HCT116 (cell line): ENCODE data around the gene TBC1D16. TPM values are rescaled to one million over a fixed set of nuclear protein-coding genes. Genes with fewer than 3 reads are reported as not detected.

Experiments
- ATAC-seq: fragments of 200-7000 bp; cut with Tn5 transposase; 2 replicates; pipeline ENCODE4 v1.9.1; 2020; ENCODE audit warnings: mild to moderate bottlenecking, moderate library complexity
- BruUV-seq: library from RNA; stranded (reverse); fragments of 400-500 nt; replicated peaks from 2 replicates; lab custom pipeline; 2021; lab: Mats Ljungman, UMichigan
- CTCF ChIA-PET: fragments of 300-600 bp; sonication (Branson Sonifier 250); formaldehyde crosslinking; loops from one replicate; lab custom pipeline; 2021; ENCODE audit warnings: antibody characterized with exemption; lab: Charles Lee
- POLR2A ChIA-PET: fragments of 300-600, 350-600 bp; sonication (Branson Sonifier 250); formaldehyde crosslinking; loops from one replicate; lab custom pipeline; 2021; ENCODE audit warnings: antibody characterized with exemption; lab: Charles Lee
- RAD21 ChIA-PET, 2 experiments: fragments of 300-600 bp; sonication (Branson Sonifier 250); formaldehyde crosslinking; loops; one replicate each; lab custom pipeline; 2023; ENCODE audit warnings: low total read pairs in 2 of 2; ENCODE audit not compliant: uncharacterized antibody in 2 of 2, unreplicated experiment in 2 of 2, low non-redundant PET in 1 of 2; lab: Charles Lee
- DNase-seq: peaks from one replicate; pipeline ENCODE4 v3.0.0-alpha.2; 2010; ENCODE audit warnings: low read depth, low spot score
- H2AFZ ChIP-seq: fragments of 200-600 bp; shearing (Covaris generic), sonication (generic); 2 replicates; pipeline ENCODE4 v1.6.1; 2017; ENCODE audit warnings: low read depth, mixed run types, mixed read lengths, antibody characterized with exemption, low read length; ENCODE audit not compliant: poor library complexity, severe bottlenecking
- H3K27ac ChIP-seq: 2 replicates; pipeline ENCODE4 v1.5.1; 2012; ENCODE audit warnings: low read depth, low read length
- H3K27me3 ChIP-seq: fragments of 200-600 bp; sonication (generic); 2 replicates; pipeline ENCODE4 v1.6.1; 2016; ENCODE audit warnings: mixed run types, low read length, mixed read lengths; ENCODE audit not compliant: insufficient read depth
- H3K36me3 ChIP-seq, 2 experiments: fragments of 200-500 bp in 1 of 2; fragments of 200-600 bp in 1 of 2; sonication (Bioruptor generic) in 1 of 2; sonication (generic) in 1 of 2; 2 replicates each; pipeline versions ENCODE4 v1.5.1 to v1.6.1; 2014 to 2016; ENCODE audit warnings: low read length in 2 of 2, inconsistent platforms in 1 of 2, mixed read lengths in 1 of 2, mixed run types in 1 of 2; ENCODE audit not compliant: insufficient read depth in 2 of 2, control insufficient read depth in 1 of 2
- H3K4me1 ChIP-seq, 2 experiments: fragments of 200-600 bp in 1 of 2; sonication (generic) in 1 of 2; 2 replicates each; pipeline versions ENCODE4 v1.5.1 to v1.6.1; 2012 to 2017; ENCODE audit warnings: low read length in 2 of 2, inconsistent platforms in 1 of 2, mild to moderate bottlenecking in 1 of 2, mixed read lengths in 1 of 2, mixed run types in 1 of 2, moderate library complexity in 1 of 2; ENCODE audit not compliant: insufficient read depth in 2 of 2, control insufficient read depth in 1 of 2
- H3K4me2 ChIP-seq: fragments of 200-600 bp; sonication (generic); 2 replicates; pipeline ENCODE4 v1.6.1; 2017; ENCODE audit warnings: mixed run types, low read length, mixed read lengths
- H3K4me3 ChIP-seq, 2 experiments: fragments of 200-600 bp in 1 of 2; sonication (generic) in 1 of 2; replicated peaks in 1 of 2; 2 replicates each; pipeline ENCODE4 v1.5.1; 2011 to 2016; ENCODE audit warnings: low read length in 2 of 2, control low read depth in 1 of 2, low read depth in 1 of 2, mild to moderate bottlenecking in 1 of 2, mixed read lengths in 1 of 2, mixed run types in 1 of 2
- H3K79me2 ChIP-seq: fragments of 200-600 bp; sonication (generic); 2 replicates; pipeline ENCODE4 v1.6.1; 2017; ENCODE audit warnings: mild to moderate bottlenecking, mixed run types, low read length, moderate library complexity, mixed read lengths; ENCODE audit not compliant: insufficient read depth
- H3K9ac ChIP-seq: fragments of 200-600 bp; sonication (generic); 2 replicates; pipeline ENCODE4 v1.6.1; 2016; ENCODE audit warnings: low read length, mixed read lengths
- H3K9me2 ChIP-seq: fragments of 200-600 bp; sonication (generic), shearing (Covaris generic); 2 replicates; pipeline ENCODE4 v1.6.1; 2017; ENCODE audit warnings: mixed run types, mild to moderate bottlenecking, moderate library complexity; ENCODE audit not compliant: insufficient read depth
- H3K9me3 ChIP-seq, 2 experiments: fragments of 200-500 bp in 1 of 2; fragments of 200-600 bp in 1 of 2; sonication (Bioruptor generic) in 1 of 2; sonication (generic) in 1 of 2; 2 replicates each; pipeline ENCODE4 v1.6.1; 2014 to 2017; ENCODE audit warnings: low read length in 2 of 2, mixed read lengths in 2 of 2, inconsistent platforms in 1 of 2, low read depth in 1 of 2, mild to moderate bottlenecking in 1 of 2, mixed run types in 1 of 2, moderate library complexity in 1 of 2; ENCODE audit not compliant: control insufficient read depth in 1 of 2, insufficient read depth in 1 of 2
- H4K20me1 ChIP-seq: fragments of 200-600 bp; sonication (generic), shearing (Covaris generic); 2 replicates; pipeline ENCODE4 v1.6.1; 2017; ENCODE audit warnings: mixed run types, mild to moderate bottlenecking, moderate library complexity; ENCODE audit not compliant: insufficient read depth
- ATF3 ChIP-seq: IDR thresholded peaks from 2 replicates; pipeline ENCODE4 v1.6.1; 2012
- CBX3 ChIP-seq: IDR thresholded peaks from 2 replicates; pipeline ENCODE4 v1.6.1; 2012; ENCODE audit warnings: low read depth
- CEBPB ChIP-seq: IDR thresholded peaks from 2 replicates; pipeline ENCODE4 v1.6.1; 2012; ENCODE audit warnings: low read depth
- EZH2 ChIP-seq: fragments of 200-600 bp; sonication (generic); IDR thresholded peaks from 2 replicates; pipeline ENCODE4 v1.6.1; 2017; ENCODE audit warnings: antibody characterized with exemption, mixed run types
- POLR2AphosphoS5 ChIP-seq: IDR thresholded peaks from 2 replicates; pipeline ENCODE4 v1.6.1; 2011; ENCODE audit warnings: mild to moderate bottlenecking, low read depth, low read length, moderate library complexity
- RAD21 ChIP-seq: IDR thresholded peaks from 2 replicates; pipeline ENCODE4 v1.6.1; 2012; ENCODE audit warnings: low read depth, mild to moderate bottlenecking
- REST ChIP-seq: IDR thresholded peaks from 2 replicates; pipeline ENCODE4 v1.6.1; 2012; ENCODE audit warnings: low read depth
- SIN3A ChIP-seq: IDR thresholded peaks from 2 replicates; pipeline ENCODE4 v1.6.1; 2012; ENCODE audit warnings: low read depth
- SP1 ChIP-seq: IDR thresholded peaks from 2 replicates; pipeline ENCODE4 v1.6.1; 2012; ENCODE audit warnings: low read depth
- TCF7L2 ChIP-seq: IDR thresholded peaks from 2 replicates; pipeline ENCODE4 v1.7.0; 2011; ENCODE audit warnings: borderline replicate concordance, inconsistent platforms; ENCODE audit not compliant: insufficient read depth, insufficient read length; ENCODE audit errors: extremely low read depth
- ZFX ChIP-seq: fragments of 450-650 bp; IDR thresholded peaks from 2 replicates; pipeline ENCODE4 v1.6.1; 2017
- ZNF274 ChIP-seq: fragments of 200-500 bp; sonication (Bioruptor generic); IDR thresholded peaks from 2 replicates; pipeline ENCODE4 v1.6.1; 2014; ENCODE audit warnings: mild to moderate bottlenecking, low read depth, low read length, inconsistent platforms
- intact Hi-C: fragments of 100-400 bp; cut with micrococcal nuclease; formaldehyde crosslinking; loops from 2 replicates; pipeline ENCODE4 v1.10.0; 2022
- total RNA-seq: library from RNA; stranded (reverse); gene quantifications from one replicate; pipeline ENCODE4 v1.2.1, GENCODE V29; 2021; ENCODE audit not compliant: unreplicated experiment
- TF ChIP-seq, protein P1 (sequence below): IDR thresholded peaks from 2 replicates; pipeline ENCODE4 v1.6.1; 2012
- TF ChIP-seq, protein P2 (sequence below), 3 experiments: fragments of 200-600 bp in 1 of 3; sonication (generic) in 1 of 3; IDR thresholded peaks in 2 of 3; conservative IDR thresholded peaks in 1 of 3; 2 replicates each; pipeline ENCODE4 v1.5.1; 2012 to 2017; ENCODE audit warnings: low read depth in 2 of 3, low read length in 2 of 3, antibody characterized with exemption in 1 of 3, borderline replicate concordance in 1 of 3, control low read depth in 1 of 3, mild to moderate bottlenecking in 1 of 3, mixed read lengths in 1 of 3, mixed run types in 1 of 3, moderate library complexity in 1 of 3; ENCODE audit not compliant: insufficient read depth in 1 of 3

TBC1D16 gene
- total RNA-seq, 1 experiment from 2014 or later: 31.1 TPM

DNA sequence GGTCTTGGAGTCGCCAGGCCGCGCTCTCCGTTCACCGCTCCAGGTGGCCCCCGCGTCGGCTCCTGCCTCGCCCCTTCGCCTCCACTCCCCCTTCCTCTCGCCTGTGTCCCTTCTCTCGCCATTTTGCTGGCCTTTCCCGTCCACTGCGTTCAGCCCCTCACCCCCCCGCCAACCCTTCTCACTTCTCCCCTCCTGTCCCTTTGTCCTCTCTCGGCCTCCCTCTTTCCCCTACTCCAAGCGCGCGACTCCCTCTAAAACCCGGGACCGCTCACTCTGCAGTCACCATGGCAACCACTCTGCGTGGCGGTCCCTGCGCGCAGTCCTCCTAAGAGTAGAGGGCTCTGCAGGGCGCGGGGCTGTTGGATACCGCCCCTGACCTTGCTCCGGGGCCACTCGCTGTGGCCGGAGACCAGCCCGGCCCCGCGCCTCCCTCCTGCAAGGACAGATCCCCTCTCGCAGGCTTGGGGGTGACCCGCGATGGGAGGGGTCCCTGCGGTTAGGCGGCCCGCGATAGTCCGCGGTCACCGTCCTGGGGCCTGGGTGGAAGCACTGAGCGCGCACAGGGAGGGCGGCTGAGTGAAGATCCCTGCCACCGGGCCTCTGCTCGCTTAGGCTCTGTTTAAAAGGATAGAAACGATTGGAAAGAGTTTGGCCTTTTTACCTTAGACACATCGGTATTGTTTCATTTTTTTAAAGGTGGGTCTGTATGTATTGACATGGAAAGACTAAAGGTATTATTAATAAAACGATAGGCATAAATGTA, 1.2 kb upstream of the TBC1D16 start (continued):
- TF ChIP-seq REST: no peak
- TF ChIP-seq ZFX: no peak; the same call in 1 of the 2 replicates
- no peak for TF ChIP-seq ATF3
- TF ChIP-seq ZNF274: no peak
- TF ChIP-seq CBX3: no peak
- no peak for TF ChIP-seq CEBPB
- no peak for TF ChIP-seq TCF7L2

DNA sequence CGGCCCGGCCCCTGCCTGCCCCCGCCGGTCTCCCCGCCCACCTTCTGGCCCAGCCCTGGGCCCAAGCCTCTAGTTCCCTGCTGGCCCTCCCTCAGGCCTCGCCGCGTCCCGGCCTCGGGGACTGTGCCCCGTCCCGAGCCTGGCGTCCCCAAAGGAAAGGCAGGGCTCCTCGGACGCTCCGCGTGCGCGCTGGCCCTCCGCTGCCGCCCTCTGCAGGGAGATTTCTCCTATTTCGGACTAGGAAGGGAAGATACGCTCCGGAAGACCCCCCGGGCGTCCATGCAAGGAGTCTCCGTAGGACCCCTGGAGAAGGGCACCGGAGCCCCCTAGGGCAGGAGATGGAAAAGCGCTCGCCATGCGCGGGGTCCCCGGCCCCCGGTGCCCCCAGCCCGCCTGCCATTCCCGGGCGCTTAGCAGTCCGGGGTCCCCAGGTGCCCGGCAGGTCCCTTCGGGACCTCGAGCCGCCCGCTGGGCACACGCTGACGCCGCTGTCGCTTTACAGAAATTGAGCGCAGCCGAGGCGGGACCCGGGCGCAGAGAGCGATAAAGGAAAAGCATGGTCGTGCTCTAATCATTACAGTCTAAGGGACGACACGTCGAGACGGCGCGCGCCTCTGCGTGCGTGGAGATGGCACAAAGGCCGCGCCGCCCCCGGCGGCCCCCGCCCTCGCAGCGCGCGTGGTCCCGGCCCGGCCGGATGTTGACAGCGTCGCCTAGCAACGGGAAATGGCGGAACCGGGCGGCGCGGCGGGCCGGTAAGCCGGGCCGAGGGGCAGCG, 454 bp upstream of the TBC1D16 start, which contains the start of gene CCDC40:
Gene CCDC40 (plus strand): TSS at position 706 of the 778 bp plus-strand sequence. CDS start 21 bp downstream, at position 727.
- no TSS peak for BruUV-seq
- peak within 1 kb of the TSS; percentile 83 for H3K9ac ChIP-seq
- POLR2A ChIA-PET: no interaction called here
- RAD21 ChIA-PET: no interaction called here
- no peak within 1 kb of the TSS for H2AFZ ChIP-seq
- ATAC-seq: peak; percentile 93
- no peaks in the 10 kb centered on the region for H4K20me1 ChIP-seq
- no peaks in the 10 kb centered on the region for H3K9me2 ChIP-seq
- CTCF ChIA-PET: no interaction called here
- H3K4me2 ChIP-seq: peak within 1 kb of the TSS; percentile 98
- H3K27ac ChIP-seq: peak within 1 kb of the TSS; percentile 75
- H3K27me3 ChIP-seq: no peaks in the 10 kb centered on the region
- H3K79me2 ChIP-seq: 0 out of 2 replicates have a peak, but pooled peaks cover 5% of the 10 kb centered on the region
- no peaks in the 10 kb centered on the region for H3K9me3 ChIP-seq
- intact Hi-C loops: no loop called here
- peak; percentile 50 for DNase-seq
- H3K4me1 ChIP-seq: peaks cover 6 to 20% of the 10 kb centered on the region in 2 experiments; a peak in 3 of 4 replicates
- peak within 1 kb of the TSS; percentile 93 to 96 for H3K4me3 ChIP-seq
- no peaks in the 10 kb centered on the region for H3K36me3 ChIP-seq
- TF ChIP-seq RAD21 (no peak), EZH2 (no peak), ZFX (peak; percentile 62), SIN3A (peak; percentile 94), SP1 (peak; percentile 28; the same call in 1 of the 2 replicates), ZNF274 (no peak), CEBPB (no peak), POLR2AphosphoS5 (peak; percentile 75)
- TF ChIP-seq, protein P1, sequence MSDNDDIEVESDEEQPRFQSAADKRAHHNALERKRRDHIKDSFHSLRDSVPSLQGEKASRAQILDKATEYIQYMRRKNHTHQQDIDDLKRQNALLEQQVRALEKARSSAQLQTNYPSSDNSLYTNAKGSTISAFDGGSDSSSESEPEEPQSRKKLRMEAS: peak; percentile 92
- TF ChIP-seq, protein P2, sequence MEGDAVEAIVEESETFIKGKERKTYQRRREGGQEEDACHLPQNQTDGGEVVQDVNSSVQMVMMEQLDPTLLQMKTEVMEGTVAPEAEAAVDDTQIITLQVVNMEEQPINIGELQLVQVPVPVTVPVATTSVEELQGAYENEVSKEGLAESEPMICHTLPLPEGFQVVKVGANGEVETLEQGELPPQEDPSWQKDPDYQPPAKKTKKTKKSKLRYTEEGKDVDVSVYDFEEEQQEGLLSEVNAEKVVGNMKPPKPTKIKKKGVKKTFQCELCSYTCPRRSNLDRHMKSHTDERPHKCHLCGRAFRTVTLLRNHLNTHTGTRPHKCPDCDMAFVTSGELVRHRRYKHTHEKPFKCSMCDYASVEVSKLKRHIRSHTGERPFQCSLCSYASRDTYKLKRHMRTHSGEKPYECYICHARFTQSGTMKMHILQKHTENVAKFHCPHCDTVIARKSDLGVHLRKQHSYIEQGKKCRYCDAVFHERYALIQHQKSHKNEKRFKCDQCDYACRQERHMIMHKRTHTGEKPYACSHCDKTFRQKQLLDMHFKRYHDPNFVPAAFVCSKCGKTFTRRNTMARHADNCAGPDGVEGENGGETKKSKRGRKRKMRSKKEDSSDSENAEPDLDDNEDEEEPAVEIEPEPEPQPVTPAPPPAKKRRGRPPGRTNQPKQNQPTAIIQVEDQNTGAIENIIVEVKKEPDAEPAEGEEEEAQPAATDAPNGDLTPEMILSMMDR (IDR thresholded peaks at IDR 0.05 in 2 of 3, conservative IDR thresholded peaks at IDR 0.05 in 1 of 3; ENCODE audit: borderline replicate concordance in 1 of 3, insufficient read depth in 1 of 3, low read depth in 2 of 3, low read length in 2 of 3): no peak; a peak in 1 of 6 replicates
